Subcutaneous abdominal adipose tissue (tissue), 5 donors: ENCODE measurements around the gene KLK11.
"Not testable (repeated sequence)": the region's sequence is repeated elsewhere in the genome, so short reads cannot be mapped to it uniquely, and the experiment has no call there.

ENCODE experiments used
- H3K27ac ChIP-seq: one replicate; pipeline ENCODE4 v1.7.0; 2013; ENCODE audit warnings: low read depth, mild to moderate bottlenecking, inconsistent platforms, low read length, moderate library complexity
- H3K27me3 ChIP-seq, 5 donors: one replicate each; pipeline ENCODE4 v1.7.0; 2013; ENCODE audit warnings: low read length in 5 of 5, inconsistent platforms in 1 of 5; ENCODE audit not compliant: control insufficient read depth in 5 of 5, insufficient read depth in 4 of 5
- H3K36me3 ChIP-seq, 5 donors: one replicate each; pipeline ENCODE4 v1.7.0; 2013; ENCODE audit warnings: low read length in 5 of 5; ENCODE audit not compliant: control insufficient read depth in 5 of 5, insufficient read depth in 5 of 5
- H3K4me1 ChIP-seq, 5 donors: one replicate each; pipeline ENCODE4 v1.7.0; 2013; ENCODE audit warnings: low read length in 5 of 5, mild to moderate bottlenecking in 3 of 5, moderate library complexity in 1 of 5; ENCODE audit not compliant: control insufficient read depth in 5 of 5, insufficient read depth in 5 of 5
- H3K4me3 ChIP-seq, 5 donors: one replicate each; pipeline ENCODE4 v1.7.0; 2013; ENCODE audit warnings: low read length in 5 of 5, low read depth in 1 of 5
- H3K9ac ChIP-seq, 5 donors: one replicate each; pipeline ENCODE4 v1.7.0; 2013; ENCODE audit warnings: low read length in 5 of 5, mild to moderate bottlenecking in 4 of 5, moderate library complexity in 3 of 5
- H3K9me3 ChIP-seq, 5 donors: one replicate each; pipeline ENCODE4 v1.7.0; 2013; ENCODE audit warnings: low read length in 5 of 5; ENCODE audit not compliant: control insufficient read depth in 5 of 5
- donor health status: healthy.
- donor health status: healthy.
- donor health status: healthy.
- donor health status: healthy.
- donor health status: healthy.

The KLK11 gene

DNA sequence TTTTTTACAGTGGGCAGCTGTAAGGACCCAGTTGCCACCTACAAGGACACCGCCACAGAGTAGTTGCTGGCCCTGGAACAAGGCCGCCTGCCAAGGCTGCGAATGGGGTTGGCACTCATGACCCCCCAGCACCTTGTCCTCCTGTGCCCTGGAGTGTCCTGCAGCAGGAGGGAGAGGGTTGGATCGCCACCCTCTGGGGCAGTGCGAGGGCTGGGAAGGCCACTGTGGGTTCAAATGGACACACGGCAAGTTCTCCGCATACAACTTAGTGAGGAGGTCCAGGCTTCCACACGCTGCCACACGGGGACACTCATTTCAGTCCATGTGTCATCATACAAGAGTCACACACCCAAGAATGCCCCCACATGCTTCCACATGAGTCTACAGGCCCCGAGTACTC is 26.0 kb downstream of the KLK11 start:
- peaks cover 32 to 46% (median 39%) of the 10 kb centered on the region in 5 donors for H3K27me3 ChIP-seq
- no peaks in the 10 kb centered on the region for H3K9me3 ChIP-seq
- H3K27ac ChIP-seq, result no peak overlapping the region
- H3K36me3 ChIP-seq, result no peaks in the 10 kb centered on the region
- H3K4me3 ChIP-seq, result no peak overlapping the region
- peaks cover 0 to 6% (median 0%) of the 10 kb centered on the region in 5 donors for H3K4me1 ChIP-seq
- H3K9ac ChIP-seq, result no peak overlapping the region

DNA sequence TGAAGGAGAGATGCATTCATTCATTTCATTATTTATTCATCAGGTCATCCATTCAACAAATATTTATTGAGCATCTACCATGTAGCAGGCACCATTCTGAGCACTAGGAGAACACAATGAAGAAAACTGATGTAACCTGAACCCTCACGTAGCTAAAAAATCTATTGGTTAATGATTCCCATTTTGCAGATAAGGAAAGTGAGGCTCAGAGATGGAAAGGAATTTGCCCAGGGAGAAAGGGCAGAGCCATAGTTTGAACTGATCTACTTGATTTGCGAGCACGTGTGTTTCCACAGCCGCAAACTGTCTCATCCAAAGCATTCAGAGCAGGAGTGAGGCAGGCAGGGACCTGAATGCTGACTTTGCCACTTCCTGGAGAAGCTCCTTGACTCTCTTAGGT is 27.7 kb downstream of the KLK11 start:
- H3K4me3 ChIP-seq, result no peak overlapping the region
- no peak overlapping the region for H3K27ac ChIP-seq
- H3K9ac ChIP-seq, result no peak overlapping the region
- H3K4me1 ChIP-seq, result peaks cover 0 to 6% (median 0%) of the 10 kb centered on the region in 5 donors
- peaks cover 0 to 4% (median 0%) of the 10 kb centered on the region in 5 donors for H3K9me3 ChIP-seq
- no peaks in the 10 kb centered on the region for H3K36me3 ChIP-seq
- peaks cover 31 to 46% (median 39%) of the 10 kb centered on the region in 5 donors for H3K27me3 ChIP-seq

- Histone ChIP-seq H3K4me1 (peaks cover 0 to 6% (median 0%) of the 10 kb centered on the region in 5 donors), H3K27me3 (peaks cover 25 to 44% (median 36%) of the 10 kb centered on the region in 5 donors), H3K9me3 (peaks cover 0 to 4% (median 0%) of the 10 kb centered on the region in 5 donors), H3K9ac (no peak overlapping the region), H3K27ac (no peak overlapping the region), H3K36me3 (no peaks in the 10 kb centered on the region), H3K4me3 (no peak overlapping the region)
Measured at GRCh38 chr19:50998061-50998460, 28.4 kb downstream of the KLK11 start.

DNA sequence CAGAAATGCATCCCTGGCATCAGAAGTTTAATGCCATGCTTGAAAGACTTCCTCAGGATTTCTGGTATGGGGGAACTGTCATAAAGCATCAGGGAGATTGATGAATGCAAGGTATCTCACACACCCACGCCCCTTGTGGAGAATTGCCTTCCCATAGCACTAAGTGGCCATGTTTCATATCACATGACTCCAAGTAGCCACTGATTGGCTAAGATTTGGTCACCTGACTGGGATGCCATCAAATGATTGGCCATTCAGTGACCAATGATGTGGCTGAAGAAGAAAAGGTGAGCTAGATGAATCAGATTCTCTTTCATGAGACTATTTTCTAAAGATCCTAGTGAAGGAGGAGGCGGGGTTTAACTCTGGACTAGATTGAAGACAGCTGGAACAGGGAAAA is 32.3 kb downstream of the KLK11 start:
- H3K27me3 ChIP-seq, result peaks cover 0 to 19% (median 7%) of the 10 kb centered on the region in 5 donors
- no peak overlapping the region for H3K27ac ChIP-seq
- H3K9me3 ChIP-seq, result peaks cover 0 to 4% (median 2%) of the 10 kb centered on the region in 5 donors
- H3K9ac ChIP-seq, result no peak overlapping the region
- no peaks in the 10 kb centered on the region for H3K36me3 ChIP-seq
- no peaks in the 10 kb centered on the region for H3K4me1 ChIP-seq
- no peak overlapping the region for H3K4me3 ChIP-seq

- H3K4me1 ChIP-seq, result no peaks in the 10 kb centered on the region
- no peak overlapping the region for H3K27ac ChIP-seq
- H3K9me3 ChIP-seq, result peaks cover 0 to 4% (median 2%) of the 10 kb centered on the region in 5 donors
Measured at GRCh38 chr19:50992666-50993035, 33.8 kb downstream of the KLK11 start.

GRCh38 chr19:50984416-50984815 is 42.0 kb downstream of the KLK11 start:
- not testable (repeated sequence) for H3K9ac ChIP-seq, H3K4me1 ChIP-seq, H3K36me3 ChIP-seq, H3K4me3 ChIP-seq, H3K9me3 ChIP-seq, H3K27ac ChIP-seq
- H3K27me3 ChIP-seq, result peaks cover 9 to 31% (median 18%) of the 10 kb centered on the region in 5 donors

More at GRCh38 chr19:50992666-50993035, 33.8 kb downstream of the KLK11 start:
- Histone ChIP-seq H3K9ac (no peak overlapping the region), H3K36me3 (no peaks in the 10 kb centered on the region), H3K4me3 (no peak overlapping the region), H3K27me3 (peaks cover 5 to 12% (median 6%) of the 10 kb centered on the region in 5 donors)

GRCh38 chr19:50983625-50984292 is 42.7 kb downstream of the KLK11 start, which contains the start of gene KLK7:
KLK7 (minus strand) TSS chr19:50983917; CDS start chr19:50982399, 1,518 bp downstream.
- Histone ChIP-seq H3K9me3 (no peaks in the 10 kb centered on the region), H3K36me3 (no peaks in the 10 kb centered on the region), H3K27me3 (peaks cover 9 to 32% (median 17%) of the 10 kb centered on the region in 5 donors), H3K4me1 (no peaks in the 10 kb centered on the region), H3K9ac (no peak within 1 kb of the TSS), H3K27ac (no peak within 1 kb of the TSS), H3K4me3 (no peak within 1 kb of the TSS)

- Histone ChIP-seq H3K9me3 (no peaks in the 10 kb centered on the region), H3K9ac (no peak overlapping the region), H3K4me3 (no peak overlapping the region), H3K36me3 (no peaks in the 10 kb centered on the region), H3K27me3 (peaks cover 12 to 38% (median 18%) of the 10 kb centered on the region in 5 donors), H3K4me1 (no peaks in the 10 kb centered on the region), H3K27ac (no peak overlapping the region)
Measured at GRCh38 chr19:50982186-50982585, 44.2 kb downstream of the KLK11 start.

- H3K9me3 ChIP-seq, result no peaks in the 10 kb centered on the region
- H3K4me1 ChIP-seq, result no peaks in the 10 kb centered on the region
- no peak overlapping the region for H3K9ac ChIP-seq
Measured at GRCh38 chr19:50981587-50982146, 44.7 kb downstream of the KLK11 start.

GRCh38 chr19:50980208-50980607 is 46.2 kb downstream of the KLK11 start:
- no peaks in the 10 kb centered on the region for H3K36me3 ChIP-seq
- H3K9me3 ChIP-seq, result no peaks in the 10 kb centered on the region
- H3K27ac ChIP-seq, result no peak overlapping the region
- no peaks in the 10 kb centered on the region for H3K4me1 ChIP-seq
- no peak overlapping the region for H3K4me3 ChIP-seq
- H3K27me3 ChIP-seq, result peaks cover 17 to 39% (median 22%) of the 10 kb centered on the region in 5 donors
- no peak overlapping the region for H3K9ac ChIP-seq

More at GRCh38 chr19:50981587-50982146, 44.7 kb downstream of the KLK11 start:
- Histone ChIP-seq H3K36me3 (no peaks in the 10 kb centered on the region), H3K27me3 (peaks cover 12 to 38% (median 22%) of the 10 kb centered on the region in 5 donors), H3K27ac (no peak overlapping the region), H3K4me3 (no peak overlapping the region)
